Measurements from ENCODE around the gene GIT2.

The GIT2 gene

GRCh38 chr12:109951751-109952150, 44.4 kb downstream of the GIT2 start:
- DNase-seq (ENCODE audit: low read depth), result no peak
- no peak overlapping the region for H3K4me3 ChIP-seq (ENCODE audit: low read depth, low read length)
- no peak for TF ChIP-seq CTCF (IDR thresholded peaks at IDR 0.05; ENCODE audit: insufficient read depth, low read depth, low read length, missing control alignments)

DNA sequence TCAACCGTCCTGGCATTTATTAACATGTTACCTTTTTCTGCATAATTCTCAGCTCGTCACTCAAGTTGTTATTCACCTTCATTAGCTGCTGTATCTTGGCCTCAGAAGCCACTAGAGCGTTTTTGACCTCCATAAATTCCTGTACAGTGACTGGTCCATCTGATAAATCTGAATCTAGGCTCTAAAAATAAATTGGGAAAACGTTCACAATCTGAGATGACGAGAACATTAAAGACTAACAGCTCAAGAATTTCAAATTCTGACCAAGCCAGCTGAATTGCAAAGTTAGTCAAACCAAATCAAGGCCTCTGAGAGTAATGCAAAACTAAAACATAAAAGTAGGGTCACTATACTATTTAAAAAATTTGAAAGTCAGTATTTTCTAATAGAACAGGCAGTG, 45.0 kb downstream of the GIT2 start:
- DNase-seq (ENCODE audit: low read depth), result no peak
- no peak for TF ChIP-seq CTCF (IDR thresholded peaks at IDR 0.05; ENCODE audit: insufficient read depth, low read depth, low read length, missing control alignments)
- no peak overlapping the region for H3K4me3 ChIP-seq (ENCODE audit: low read depth, low read length)

DNA sequence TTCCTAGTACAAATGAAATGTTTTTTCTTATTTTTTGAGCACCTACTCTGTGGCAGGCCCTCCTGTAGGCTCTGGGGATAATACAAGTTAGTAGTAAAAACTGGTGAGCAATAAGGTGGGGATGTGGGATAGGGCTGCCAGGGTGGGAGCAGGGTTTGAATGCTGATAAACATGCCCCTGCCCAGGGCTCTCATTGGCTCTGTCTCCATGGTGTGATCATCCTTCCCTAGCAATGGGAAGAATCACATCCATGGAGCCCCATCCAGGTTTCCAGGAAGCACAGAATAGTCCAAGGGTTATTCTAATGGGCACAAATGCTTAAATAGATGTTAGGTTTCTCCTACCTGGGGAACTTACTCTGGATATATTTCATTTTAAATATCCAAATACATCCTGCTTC, 45.5 kb downstream of the GIT2 start:
- H3K4me3 ChIP-seq (ENCODE audit: low read depth, low read length), result no peak overlapping the region
- no peak for TF ChIP-seq CTCF (IDR thresholded peaks at IDR 0.05; ENCODE audit: insufficient read depth, low read depth, low read length, missing control alignments)
- no peak for DNase-seq (ENCODE audit: low read depth)

- no peak for TF ChIP-seq CTCF (IDR thresholded peaks at IDR 0.05; ENCODE audit: insufficient read depth, low read depth, low read length, missing control alignments)
- no peak for DNase-seq (ENCODE audit: low read depth)
- no peak overlapping the region for H3K4me3 ChIP-seq (ENCODE audit: low read depth, low read length)
Observed at GRCh38 chr12:109949089-109949488, 47.1 kb downstream of the GIT2 start.

- H3K4me3 ChIP-seq (ENCODE audit: low read depth, low read length), result no peak overlapping the region
- no peak for DNase-seq (ENCODE audit: low read depth)
- no peak for TF ChIP-seq CTCF (IDR thresholded peaks at IDR 0.05; ENCODE audit: insufficient read depth, low read depth, low read length, missing control alignments)
Observed at GRCh38 chr12:109948368-109948767, 47.8 kb downstream of the GIT2 start.

- H3K4me3 ChIP-seq (ENCODE audit: low read depth, low read length), result no peak overlapping the region
- no peak for DNase-seq (ENCODE audit: low read depth)
- TF ChIP-seq CTCF (IDR thresholded peaks at IDR 0.05; ENCODE audit: insufficient read depth, low read depth, low read length, missing control alignments), result no peak
Observed at GRCh38 chr12:109947521-109947920, 48.6 kb downstream of the GIT2 start.

GRCh38 chr12:109946913-109947312, 49.3 kb downstream of the GIT2 start:
- TF ChIP-seq CTCF (IDR thresholded peaks at IDR 0.05; ENCODE audit: insufficient read depth, low read depth, low read length, missing control alignments), result no peak
- no peak overlapping the region for H3K4me3 ChIP-seq (ENCODE audit: low read depth, low read length)

More at GRCh38 chr12:109946913-109947312, 49.3 kb downstream of the GIT2 start:
- DNase-seq (ENCODE audit: low read depth), result no peak

Measured in GM12865 (cell line).